Stimulated activated CD8-positive, alpha-beta memory T cell treated with anti-CD3 and anti-CD28 coated beads, Interleukin-15, amount 100 ng/mL, for 1 hour (primary cell): Measurements from ENCODE around the gene CXCR5.

Experiments used
- DNase-seq: peaks from one replicate; pipeline ENCODE4 v3.0.0-alpha.2; 2020; ENCODE audit warnings: low read depth

CXCR5 gene

DNA sequence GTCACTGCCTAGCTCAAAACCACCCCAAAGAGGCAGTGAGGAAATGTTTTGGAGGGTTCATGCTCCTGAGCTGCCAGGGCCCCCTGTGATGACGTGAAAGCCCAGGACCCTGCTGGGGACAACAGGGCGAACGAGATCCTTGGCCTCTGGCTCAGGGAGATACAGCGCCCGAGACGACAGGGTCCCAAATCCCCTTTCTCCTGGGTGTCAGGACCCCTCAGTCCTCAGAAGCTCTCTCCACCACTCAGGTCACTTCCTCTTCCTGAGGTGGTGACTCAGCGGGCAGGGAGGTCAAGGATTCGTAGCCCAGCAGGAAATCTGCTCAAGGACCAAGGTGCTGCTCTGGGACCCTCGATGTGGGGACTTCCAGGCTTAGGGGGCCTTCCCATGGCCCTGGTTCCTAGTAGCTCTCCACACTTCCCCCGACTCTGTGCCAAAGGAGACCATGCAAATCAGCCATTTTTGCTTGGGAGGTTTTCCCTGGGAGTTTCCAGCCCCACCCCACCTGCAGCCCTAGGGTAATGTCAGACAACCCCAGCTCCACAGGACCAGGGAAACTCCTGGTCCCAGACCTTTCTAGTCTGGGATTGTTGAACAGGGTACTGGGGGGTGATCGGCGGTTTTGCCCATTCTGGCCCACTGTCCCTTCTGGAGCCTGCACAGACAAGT, 29.2 kb downstream of the CXCR5 start:
- DNase-seq, result no peak

GRCh38 chr11:118913411-118914125, 29.9 kb downstream of the CXCR5 start:
- DNase-seq, result no peak

DNA sequence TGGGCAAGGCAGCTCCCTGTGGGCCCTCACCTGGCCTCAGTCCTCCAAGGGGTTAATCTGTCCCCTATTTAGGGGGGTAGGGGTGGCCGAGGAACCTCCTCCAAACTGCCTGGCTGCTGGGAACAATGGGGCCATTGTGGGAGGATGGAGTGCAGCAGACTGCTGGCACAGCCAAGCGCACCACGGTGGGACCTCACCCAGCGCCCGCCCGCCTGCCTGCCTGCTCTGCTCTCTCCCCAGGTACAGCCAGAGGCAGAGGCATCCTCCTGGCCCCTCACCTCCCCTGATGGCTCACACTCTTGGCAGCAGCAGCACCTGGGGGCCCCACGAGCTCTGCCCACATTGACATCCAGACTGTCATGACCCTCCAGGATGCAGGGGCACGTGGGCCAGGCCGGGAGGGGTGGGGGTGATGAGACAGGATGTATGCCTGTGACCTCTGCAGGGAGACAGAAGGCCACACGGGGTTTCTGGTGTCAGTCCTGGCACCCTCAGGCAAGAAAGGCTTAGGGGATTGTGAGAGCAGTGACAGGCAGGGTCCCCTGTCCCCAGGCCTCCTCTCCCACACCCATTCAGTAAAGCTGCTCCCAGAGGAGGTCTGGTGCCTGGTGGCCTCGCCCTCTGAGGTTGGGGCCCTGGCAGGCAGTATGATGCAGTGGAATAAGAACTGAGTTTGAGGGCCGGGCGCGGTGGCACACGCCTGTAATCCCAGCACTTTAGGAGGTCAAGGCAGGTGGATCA, 30.7 kb downstream of the CXCR5 start:
- DNase-seq, result no peak

DNA sequence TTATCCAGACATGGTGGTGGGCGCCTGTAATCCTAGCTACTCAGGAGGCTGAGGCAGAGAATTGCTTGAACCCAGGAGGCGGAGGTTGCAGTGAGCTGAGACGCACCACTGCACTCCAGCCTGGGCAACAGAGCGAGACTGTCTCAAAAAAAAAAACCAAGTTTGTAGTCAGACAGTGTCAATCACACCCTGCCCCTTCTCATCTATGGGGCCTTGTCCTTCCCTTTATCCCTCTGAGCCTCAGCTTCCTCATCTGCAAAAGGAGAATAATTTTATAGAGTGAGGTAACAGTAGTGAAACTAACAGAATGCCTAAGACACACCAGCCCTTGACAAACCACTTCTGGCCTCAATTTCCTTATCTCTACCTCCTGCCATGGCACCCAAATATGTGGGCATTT, 31.3 kb downstream of the CXCR5 start:
- no peak for DNase-seq

GRCh38 chr11:118915396-118915795, 31.7 kb downstream of the CXCR5 start:
- DNase-seq, result no peak

DNA sequence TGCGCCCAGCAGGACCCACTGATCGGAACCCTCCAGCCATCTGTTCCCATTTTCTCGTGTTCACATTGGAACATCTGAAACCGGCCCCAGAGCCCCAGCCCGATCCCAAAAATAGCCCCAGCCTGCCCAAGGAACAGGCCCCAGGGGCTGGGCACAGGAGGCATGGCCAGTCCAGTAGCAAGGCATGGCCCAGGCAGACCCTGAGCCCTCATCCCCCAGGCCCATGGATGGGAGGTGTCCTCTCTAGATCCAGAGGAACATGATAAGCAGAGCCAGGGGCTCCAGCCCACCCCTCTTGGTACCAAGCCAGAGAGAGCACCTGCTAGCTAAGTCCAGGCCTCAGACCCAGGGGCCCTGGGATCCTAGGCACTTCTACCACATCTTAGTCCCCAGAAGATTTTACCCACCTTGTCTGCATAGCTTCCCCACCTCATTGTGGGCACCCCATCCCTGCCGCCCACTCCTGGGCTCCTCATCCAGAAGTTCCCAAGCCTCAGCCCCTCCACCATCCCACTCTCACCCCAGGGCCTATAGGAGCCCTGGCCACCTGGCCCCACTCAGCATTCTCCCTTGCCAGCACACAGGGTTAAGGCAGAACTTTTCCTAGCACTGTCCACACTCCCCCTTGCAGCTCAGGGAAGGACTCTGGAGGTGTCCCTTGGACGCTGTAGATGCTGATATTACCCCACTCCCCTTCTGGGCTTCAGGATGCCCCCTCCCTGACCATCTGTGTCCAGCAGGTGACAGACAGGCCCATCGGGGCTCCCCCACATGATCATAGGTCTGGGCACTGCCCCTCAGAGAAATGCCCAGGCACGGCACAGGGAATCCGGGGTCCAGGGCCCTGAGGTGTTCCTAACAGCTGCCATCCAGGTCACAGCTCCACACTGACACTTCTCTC, 32.5 kb downstream of the CXCR5 start:
- DNase-seq, result no peak

- no peak for DNase-seq
These were observed 33.2 kb downstream of the CXCR5 start for GRCh38 chr11:118916842-118917388.

DNA sequence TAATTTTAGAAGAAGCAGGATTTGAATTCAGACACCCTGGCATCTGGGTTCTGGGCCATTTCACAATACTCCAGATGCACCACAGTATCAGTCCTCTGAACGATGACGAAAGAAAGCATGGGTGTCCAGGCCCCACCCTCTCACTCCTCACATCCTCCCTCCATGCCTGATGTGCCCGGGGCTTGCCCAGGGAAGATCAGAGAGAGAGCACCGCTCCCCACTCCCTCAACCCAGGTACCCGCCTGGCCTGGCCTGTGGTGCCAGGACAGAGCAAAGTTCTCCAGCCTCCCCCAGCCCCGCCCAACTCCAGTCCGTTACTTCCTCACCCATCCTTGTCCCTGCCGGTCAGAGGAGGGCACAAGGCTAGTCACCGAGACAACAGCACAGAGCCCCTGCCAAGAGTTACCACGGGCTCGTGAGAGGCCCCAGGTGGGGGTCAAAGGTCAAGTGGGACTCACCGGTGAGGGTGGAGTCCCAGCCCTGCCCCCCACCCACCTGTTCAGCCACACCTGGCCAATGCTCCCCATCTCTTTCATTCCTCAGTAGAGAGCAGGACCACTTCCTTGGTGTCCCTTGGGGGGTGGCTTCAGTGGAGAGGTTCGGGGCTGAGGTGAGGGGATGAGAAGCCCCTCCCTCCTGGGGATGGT, 33.9 kb downstream of the CXCR5 start:
- no peak for DNase-seq

DNA sequence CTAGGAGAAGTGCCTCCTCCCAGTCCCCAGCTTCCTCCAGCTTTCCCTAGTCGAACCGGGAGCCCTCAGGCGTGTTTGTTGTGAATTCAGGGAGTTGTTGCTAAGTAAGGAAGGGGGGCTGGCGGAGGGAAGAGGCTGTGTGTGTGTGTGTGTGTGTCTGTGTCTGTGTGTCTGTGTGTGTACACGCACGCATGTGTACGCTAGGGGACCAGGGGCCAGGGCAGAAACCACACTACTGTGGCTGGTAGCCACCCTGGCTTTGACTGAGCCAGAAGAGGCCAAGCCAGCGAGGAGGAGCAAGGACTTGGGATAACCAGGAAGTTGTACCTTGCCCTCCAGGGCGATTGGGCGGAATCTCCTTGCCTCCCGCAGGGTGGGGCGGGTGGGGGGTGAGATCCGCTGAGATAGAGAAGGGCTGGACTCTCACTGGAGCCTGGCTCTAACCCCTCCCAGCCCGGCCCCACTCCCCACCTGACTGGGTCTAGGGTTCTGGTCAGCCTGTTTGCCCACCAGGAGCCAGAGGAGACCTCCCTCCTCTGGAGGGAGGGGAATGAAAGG, 34.5 kb downstream of the CXCR5 start:
- DNase-seq, result no peak

DNA sequence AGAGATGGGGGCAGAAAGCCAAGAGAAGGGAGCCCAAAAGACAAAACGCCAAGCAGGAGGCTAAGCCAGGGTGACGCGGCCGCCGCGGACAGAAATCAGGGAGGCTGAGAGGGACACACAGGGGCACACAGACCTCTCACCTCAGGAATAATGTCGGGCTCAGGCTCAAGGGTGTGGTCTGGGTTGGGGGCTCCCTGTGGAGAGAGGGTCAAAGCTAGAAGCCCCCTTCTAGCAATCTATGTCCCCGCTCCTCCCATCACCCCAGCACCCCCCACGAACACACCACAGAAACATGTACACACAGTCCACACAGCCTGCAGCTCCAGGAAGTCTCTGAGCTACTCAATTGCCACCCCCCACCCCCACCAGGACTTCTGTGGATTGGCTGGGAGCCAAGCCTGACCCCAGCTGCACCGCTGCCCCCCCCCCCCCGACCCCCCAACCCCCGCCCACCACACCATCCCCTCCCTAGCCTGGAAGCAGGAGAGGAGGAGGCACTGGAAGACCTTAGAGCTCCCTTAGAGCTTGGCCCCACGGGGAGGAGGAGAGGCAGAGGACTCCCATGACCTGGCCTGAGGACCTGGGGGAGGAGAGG, 35.1 kb downstream of the CXCR5 start:
- DNase-seq, result no peak

- DNase-seq, result no peak
These were observed 37.6 kb downstream of the CXCR5 start for GRCh38 chr11:118921121-118921928.

GRCh38 chr11:118921929-118922744, 38.4 kb downstream of the CXCR5 start:
- DNase-seq, result no peak

GRCh38 chr11:118922745-118923627, 39.3 kb downstream of the CXCR5 start:
- no peak for DNase-seq

DNA sequence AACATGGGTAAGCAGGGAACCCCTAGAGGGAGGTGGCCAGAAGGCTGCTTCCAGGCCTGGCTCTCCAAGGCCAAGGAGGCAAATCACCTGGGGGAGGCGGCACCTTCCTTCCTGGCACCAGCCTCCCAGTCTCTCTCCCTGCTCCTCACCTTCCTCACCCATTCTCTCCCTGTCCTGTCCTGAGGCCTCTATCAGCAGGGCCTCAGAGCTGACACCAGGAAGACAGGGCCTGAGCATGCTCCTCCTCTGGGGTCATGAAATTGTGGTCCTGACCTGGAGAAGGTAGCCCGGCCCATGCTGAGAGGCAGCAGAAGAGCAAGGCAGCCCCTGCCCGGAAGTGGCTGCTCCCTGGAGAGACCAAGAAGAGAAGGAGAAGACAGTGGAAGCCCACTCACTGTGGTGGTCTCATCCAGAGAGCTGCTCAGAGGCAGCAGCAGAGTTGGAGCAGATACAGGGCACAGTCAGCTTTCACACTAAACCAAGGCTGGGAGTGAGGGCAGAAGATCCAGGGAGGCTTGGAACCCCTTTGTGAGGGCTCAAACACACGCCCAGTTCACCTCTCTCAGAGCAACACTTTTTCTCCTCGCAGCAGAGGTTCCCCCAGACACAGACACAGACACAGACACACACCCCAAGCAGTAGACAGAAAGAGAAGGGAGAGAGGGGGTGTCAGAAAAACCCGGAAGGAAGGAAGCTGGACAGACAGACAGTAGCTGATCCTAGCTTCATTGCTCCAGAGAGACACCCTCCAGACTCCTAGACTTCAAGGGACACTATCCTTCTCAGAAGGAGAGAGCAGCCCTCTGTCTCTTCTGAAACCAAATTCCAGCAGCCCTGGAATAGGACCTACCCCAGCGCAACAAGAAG, 40.3 kb downstream of the CXCR5 start:
- no peak for DNase-seq

DNA sequence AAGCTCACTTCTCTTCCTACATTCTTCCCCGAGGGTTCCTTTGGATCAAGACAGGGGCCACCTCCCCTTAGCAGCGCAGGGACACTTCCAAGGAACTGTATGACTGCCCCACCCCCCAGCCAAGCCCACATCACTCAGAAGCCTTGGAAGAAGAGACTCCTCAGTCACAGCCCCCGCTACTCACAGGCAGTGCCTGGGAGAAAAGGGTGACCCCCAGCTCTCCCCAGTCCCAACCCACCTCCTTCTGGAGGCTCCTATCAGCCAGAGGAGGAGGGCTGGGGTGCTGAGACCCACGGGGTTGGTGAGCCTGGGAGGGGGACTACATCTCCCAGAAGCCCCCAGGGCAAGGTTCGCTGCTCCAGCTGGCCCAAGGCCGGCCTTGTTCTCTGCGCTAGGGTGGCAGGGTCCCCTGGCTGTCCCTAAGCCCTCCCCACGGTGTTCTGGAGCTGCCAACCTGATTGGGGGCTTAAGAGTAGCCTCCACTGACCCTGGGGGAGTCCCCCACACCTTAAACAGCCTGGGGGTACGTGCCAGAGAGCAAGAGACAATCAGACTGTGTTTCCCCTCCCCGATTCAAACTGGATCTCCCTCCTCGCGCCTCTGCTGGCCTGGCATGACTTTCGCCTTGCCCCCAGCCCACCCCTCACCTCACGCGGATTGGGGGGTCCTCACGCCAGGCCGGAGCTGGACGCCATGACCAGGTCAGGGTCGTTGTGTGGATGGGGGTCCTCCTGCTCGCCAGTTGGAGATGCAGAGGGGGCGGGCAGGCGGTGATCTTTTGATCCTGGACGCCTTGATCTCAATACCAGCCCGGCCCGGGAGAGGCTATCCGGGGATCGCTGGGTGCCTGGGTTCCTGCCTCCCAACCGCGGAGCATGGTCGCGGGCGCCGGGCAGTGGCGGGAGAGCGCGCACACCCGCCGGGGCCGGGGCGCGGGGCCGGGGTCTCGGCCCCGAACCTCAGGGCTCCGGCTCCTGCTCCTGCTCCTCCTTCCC, 41.2 kb downstream of the CXCR5 start:
- DNase-seq, result no peak
